IMR-90 (cell line): ENCODE measurements around the gene DUSP22. TPM values are rescaled to one million over a fixed set of nuclear protein-coding genes. Genes with fewer than 3 reads are reported as not detected.

Source experiments
- ATAC-seq: fragments of 200-7000 bp; cut with Tn5 transposase; 2 replicates; pipeline ENCODE4 v1.9.1; 2020; ENCODE audit warnings: low read depth, mild to moderate bottlenecking, moderate library complexity
- BruUV-seq: library from RNA; stranded (reverse); fragments of 400-500 nt; replicated peaks from 2 replicates; lab custom pipeline; 2021; lab: Mats Ljungman, UMichigan
- CTCF ChIA-PET: fragments of 300-600 bp; formaldehyde crosslinking; extraction: SDS; loops from one replicate; lab custom pipeline; 2021; ENCODE audit warnings: antibody characterized with exemption; lab: Yijun Ruan, JAX
- POLR2A ChIA-PET: fragments of 300-600 bp; sonication (Branson Sonifier 250); formaldehyde crosslinking; loops from one replicate; lab custom pipeline; 2022; ENCODE audit warnings: antibody characterized with exemption; ENCODE audit not compliant: unreplicated experiment; lab: Charles Lee
- DNase-seq: peaks from one replicate; pipeline ENCODE4 v3.0.0; 2013
- H2AFZ ChIP-seq: replicated peaks from 2 replicates; pipeline ENCODE3; 2013; ENCODE audit warnings: low read length, mild to moderate bottlenecking; ENCODE audit not compliant: poor library complexity
- H2AK5ac ChIP-seq: 2 replicates; pipeline ENCODE4 v1.6.1; 2013; ENCODE audit warnings: low read depth, low read length, inconsistent platforms
- H2AK9ac ChIP-seq: replicated peaks from 2 replicates; pipeline ENCODE3; 2013; ENCODE audit warnings: mild to moderate bottlenecking, low read depth, low read length, moderate library complexity; ENCODE audit not compliant: poor library complexity
- H2BK120ac ChIP-seq: 2 replicates; pipeline ENCODE4 v1.6.1; 2013; ENCODE audit warnings: low read depth, low read length, inconsistent platforms
- H2BK15ac ChIP-seq: 3 replicates; pipeline ENCODE4 v1.6.1; 2013; ENCODE audit warnings: low read depth, low read length, inconsistent platforms
- H2BK20ac ChIP-seq: 2 replicates; pipeline ENCODE4 v1.6.1; 2013; ENCODE audit warnings: low read depth, mild to moderate bottlenecking, inconsistent platforms, low read length, moderate library complexity
- H2BK5ac ChIP-seq: 2 replicates; pipeline ENCODE4 v1.6.1; 2013; ENCODE audit warnings: mild to moderate bottlenecking, low read depth, low read length, inconsistent platforms; ENCODE audit not compliant: poor library complexity, severe bottlenecking
- H3K14ac ChIP-seq: replicated peaks from 2 replicates; pipeline ENCODE4 v1.6.1; 2013; ENCODE audit warnings: low read depth, low read length, inconsistent platforms
- H3K18ac ChIP-seq: 2 replicates; pipeline ENCODE4 v1.6.1; 2013; ENCODE audit warnings: low read depth, low read length, control low read depth
- H3K23ac ChIP-seq: 2 replicates; pipeline ENCODE4 v1.6.1; 2013; ENCODE audit warnings: low read depth, low read length, inconsistent platforms
- H3K27ac ChIP-seq: 2 replicates; pipeline ENCODE4 v1.5.1; 2013; ENCODE audit warnings: mild to moderate bottlenecking, control low read depth, low read length; ENCODE audit not compliant: insufficient read depth
- H3K27me3 ChIP-seq: 2 replicates; pipeline ENCODE4 v1.6.1; 2013; ENCODE audit warnings: low read length; ENCODE audit not compliant: control insufficient read depth, insufficient read depth
- H3K36me3 ChIP-seq: 2 replicates; pipeline ENCODE4 v1.6.1; 2013; ENCODE audit warnings: low read length, mixed read lengths; ENCODE audit not compliant: control insufficient read depth, insufficient read depth
- H3K4ac ChIP-seq: 2 replicates; pipeline ENCODE4 v1.6.1; 2013; ENCODE audit warnings: low read depth, low read length, inconsistent platforms
- H3K4me1 ChIP-seq: 2 replicates; pipeline ENCODE4 v1.6.1; 2013; ENCODE audit warnings: low read length, mixed read lengths; ENCODE audit not compliant: control insufficient read depth, insufficient read depth
- H3K4me2 ChIP-seq: 2 replicates; pipeline ENCODE4 v1.6.1; 2013; ENCODE audit warnings: low read depth, mild to moderate bottlenecking, control low read depth, low read length, moderate library complexity
- H3K4me3 ChIP-seq: 2 replicates; pipeline ENCODE4 v1.5.1; 2013; ENCODE audit warnings: low read depth, mild to moderate bottlenecking, control low read depth, low read length, moderate library complexity; ENCODE audit not compliant: insufficient read depth
- H3K56ac ChIP-seq: 2 replicates; pipeline ENCODE4 v1.6.1; 2013; ENCODE audit warnings: low read length, inconsistent platforms; ENCODE audit not compliant: insufficient read depth; ENCODE audit errors: extremely low read depth
- H3K79me1 ChIP-seq, 2 experiments: 2 replicates each; pipeline ENCODE4 v1.6.1; 2013; ENCODE audit warnings: low read length in 2 of 2, inconsistent platforms in 1 of 2, low read depth in 1 of 2
- H3K9ac ChIP-seq: 2 replicates; pipeline ENCODE4 v1.6.1; 2013; ENCODE audit warnings: low read depth, low read length, control low read depth
- H3K9me1 ChIP-seq: 2 replicates; pipeline ENCODE4 v1.6.1; 2013; ENCODE audit warnings: low read length, inconsistent platforms; ENCODE audit not compliant: insufficient read depth
- H3K9me3 ChIP-seq: 2 replicates; pipeline ENCODE4 v1.6.1; 2013; ENCODE audit warnings: low read length; ENCODE audit not compliant: control insufficient read depth, insufficient read depth
- H4K20me1 ChIP-seq: 2 replicates; pipeline ENCODE4 v1.6.1; 2013; ENCODE audit warnings: low read length, inconsistent platforms; ENCODE audit not compliant: insufficient read depth
- H4K5ac ChIP-seq: 2 replicates; pipeline ENCODE4 v1.6.1; 2013; ENCODE audit warnings: mild to moderate bottlenecking, low read depth, low read length, control low read depth
- H4K8ac ChIP-seq, 2 experiments: 2 replicates each; pipeline ENCODE4 v1.6.1; 2013; ENCODE audit warnings: low read depth in 2 of 2, low read length in 2 of 2, control low read depth in 1 of 2, inconsistent platforms in 1 of 2
- H4K91ac ChIP-seq: 2 replicates; pipeline ENCODE4 v1.6.1; 2013; ENCODE audit warnings: low read depth, low read length, inconsistent platforms; ENCODE audit not compliant: insufficient read depth
- BHLHE40 ChIP-seq: fragments of 150-350 bp; IDR thresholded peaks from 2 replicates; pipeline ENCODE4 v1.6.1; 2016; ENCODE audit warnings: mild to moderate bottlenecking, low read depth, low read length
- CHD1 ChIP-seq: IDR thresholded peaks from 2 replicates; pipeline ENCODE4 v1.6.1; 2012; ENCODE audit warnings: low read depth, low read length, improper control_type of control experiment
- ELK1 ChIP-seq: fragments of 150-350 bp; IDR thresholded peaks from 2 replicates; pipeline ENCODE4 v1.6.1; 2016; ENCODE audit warnings: low read depth, mild to moderate bottlenecking, low read length, moderate library complexity, borderline replicate concordance
- RCOR1 ChIP-seq: IDR thresholded peaks from 2 replicates; pipeline ENCODE4 v1.6.1; 2012; ENCODE audit warnings: mild to moderate bottlenecking, low read length, improper control_type of control experiment; ENCODE audit not compliant: insufficient replicate concordance
- SMC3 ChIP-seq: fragments of 150-350 bp; IDR thresholded peaks from 2 replicates; pipeline ENCODE4 v1.6.1; 2016; ENCODE audit warnings: low read depth, mild to moderate bottlenecking, antibody characterized with exemption, low read length, moderate library complexity
- USF2 ChIP-seq: fragments of 150-350 bp; IDR thresholded peaks from 2 replicates; pipeline ENCODE4 v1.6.1; 2017; ENCODE audit warnings: mild to moderate bottlenecking, antibody characterized with exemption, low read length, low read depth
- WGBS, 2 experiments: methylation state at CpG; one replicate each; pipeline versions ENCODE4 v1.1.5 to v1.1.7; 2013; ENCODE audit warnings: missing lambda C conversion rate in 2 of 2; ENCODE audit not compliant: insufficient read length in 1 of 2; ENCODE audit errors: extremely low coverage in 2 of 2; 5-methylcytosine and 5-hydroxymethylcytosine counted together
- dilution Hi-C: fragments of 300-500 bp; cut with HindIII; formaldehyde crosslinking; loops from one replicate; pipeline ENCODE4 v1.14.3; 2018; ENCODE audit warnings: low sequenced_read_pairs; ENCODE audit not compliant: unreplicated experiment
- in situ Hi-C: fragments of 300-500 bp; cut with MboI; formaldehyde crosslinking; loops from 3 replicates; pipeline ENCODE4 v1.14.3; 2019; ENCODE audit warnings: low sequenced_read_pairs, inconsistent platforms, mixed read lengths
- intact Hi-C: fragments of 100-400 bp; cut with micrococcal nuclease; formaldehyde crosslinking; loops from 2 replicates; pipeline ENCODE4 v1.10.0; 2022
- polyA plus RNA-seq, 3 experiments: library from polyadenylated mRNA; depleted of rRNA; stranded (reverse); fragments of >200 nt; gene quantifications; 2 replicates each; pipeline ENCODE4 v1.2.3, GENCODE V29; 2012; ENCODE audit warnings: low replicate concordance in 1 of 3
- total RNA-seq: library from RNA; depleted of rRNA; stranded (reverse); fragments of >200 nt; gene quantifications from 2 replicates; pipeline ENCODE4 v1.2.3, GENCODE V29; 2012

Gene DUSP22
- total and polyA plus RNA-seq, 2 of the 4 experiments (the other 2 are of a cell fraction), result 7.1 to 8.2 TPM

- Histone ChIP-seq H2BK120ac (no peak overlapping the region), H2BK15ac (no peak overlapping the region), H3K14ac (no peak overlapping the region), H3K23ac (no peak overlapping the region), H4K91ac (no peak overlapping the region), H3K9me3 (peaks cover 11% of the 10 kb centered on the region), H3K9ac (no peak overlapping the region), H4K5ac (no peak overlapping the region), H3K9me1 (no peaks in the 10 kb centered on the region), H3K4ac (no peak overlapping the region), H3K56ac (no peak overlapping the region), H4K8ac (no peak overlapping the region), H3K27ac (no peak overlapping the region), H3K4me3 (no peak overlapping the region), H3K36me3 (no peaks in the 10 kb centered on the region), H3K27me3 (peaks cover 51% of the 10 kb centered on the region), H4K20me1 (no peaks in the 10 kb centered on the region), H2BK20ac (no peak overlapping the region), H2AFZ (no peak overlapping the region), H3K79me1 (no peaks in the 10 kb centered on the region), H2AK5ac (no peak overlapping the region), H3K4me1 (peaks cover 4% of the 10 kb centered on the region; the same call in 1 of the 2 replicates), H3K18ac (no peak overlapping the region), H2BK5ac (no peak overlapping the region), H3K4me2 (no peak overlapping the region), H2AK9ac (no peak overlapping the region)
- ChIA-PET CTCF (interaction anchor here (1.3 kb wide), 1 partner anchor 9 kb away, joined by 4 read pairs; no protein-coding TSS in a partner anchor), POLR2A (no interaction called here)
- no peak for ATAC-seq
- no peak for TF ChIP-seq RCOR1
- TF ChIP-seq USF2, result no peak
- TF ChIP-seq SMC3, result no peak
- TF ChIP-seq CHD1, result no peak
- TF ChIP-seq ELK1, result no peak
- TF ChIP-seq BHLHE40, result no peak
- 80% methylated on average over 2 of the region's 6 CpGs; no CpG with 5 or more reads in 1 of the 2 experiments for WGBS, 2 experiments
- no peak for DNase-seq
- in situ Hi-C loops (no loop called here), dilution Hi-C loops (no loop called here), intact Hi-C loops (no loop called here)
- no TSS peak for BruUV-seq
These were observed 92.6 kb downstream of the DUSP22 start for GRCh38 chr6:384898-385297.
